GM10266 (cell line): ENCODE measurements around the gene PPP2R5D.

Experiments used
- DNase-seq: peaks from one replicate; pipeline ENCODE4 v3.0.0; 2012; ENCODE audit errors: extremely low spot score
- TF ChIP-seq, protein P1 (sequence below): IDR thresholded peaks from 2 replicates; pipeline ENCODE4 v1.5.1; 2012; ENCODE audit warnings: mild to moderate bottlenecking, low read depth; ENCODE audit not compliant: control insufficient read depth, insufficient read depth; ENCODE audit errors: missing control alignments

Gene PPP2R5D

GRCh38 chr6:42959917-42960242 lies 24.5 kb upstream of the PPP2R5D start:
- TF ChIP-seq, protein P1, sequence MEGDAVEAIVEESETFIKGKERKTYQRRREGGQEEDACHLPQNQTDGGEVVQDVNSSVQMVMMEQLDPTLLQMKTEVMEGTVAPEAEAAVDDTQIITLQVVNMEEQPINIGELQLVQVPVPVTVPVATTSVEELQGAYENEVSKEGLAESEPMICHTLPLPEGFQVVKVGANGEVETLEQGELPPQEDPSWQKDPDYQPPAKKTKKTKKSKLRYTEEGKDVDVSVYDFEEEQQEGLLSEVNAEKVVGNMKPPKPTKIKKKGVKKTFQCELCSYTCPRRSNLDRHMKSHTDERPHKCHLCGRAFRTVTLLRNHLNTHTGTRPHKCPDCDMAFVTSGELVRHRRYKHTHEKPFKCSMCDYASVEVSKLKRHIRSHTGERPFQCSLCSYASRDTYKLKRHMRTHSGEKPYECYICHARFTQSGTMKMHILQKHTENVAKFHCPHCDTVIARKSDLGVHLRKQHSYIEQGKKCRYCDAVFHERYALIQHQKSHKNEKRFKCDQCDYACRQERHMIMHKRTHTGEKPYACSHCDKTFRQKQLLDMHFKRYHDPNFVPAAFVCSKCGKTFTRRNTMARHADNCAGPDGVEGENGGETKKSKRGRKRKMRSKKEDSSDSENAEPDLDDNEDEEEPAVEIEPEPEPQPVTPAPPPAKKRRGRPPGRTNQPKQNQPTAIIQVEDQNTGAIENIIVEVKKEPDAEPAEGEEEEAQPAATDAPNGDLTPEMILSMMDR, result no peak
- DNase-seq, result no peak

DNA sequence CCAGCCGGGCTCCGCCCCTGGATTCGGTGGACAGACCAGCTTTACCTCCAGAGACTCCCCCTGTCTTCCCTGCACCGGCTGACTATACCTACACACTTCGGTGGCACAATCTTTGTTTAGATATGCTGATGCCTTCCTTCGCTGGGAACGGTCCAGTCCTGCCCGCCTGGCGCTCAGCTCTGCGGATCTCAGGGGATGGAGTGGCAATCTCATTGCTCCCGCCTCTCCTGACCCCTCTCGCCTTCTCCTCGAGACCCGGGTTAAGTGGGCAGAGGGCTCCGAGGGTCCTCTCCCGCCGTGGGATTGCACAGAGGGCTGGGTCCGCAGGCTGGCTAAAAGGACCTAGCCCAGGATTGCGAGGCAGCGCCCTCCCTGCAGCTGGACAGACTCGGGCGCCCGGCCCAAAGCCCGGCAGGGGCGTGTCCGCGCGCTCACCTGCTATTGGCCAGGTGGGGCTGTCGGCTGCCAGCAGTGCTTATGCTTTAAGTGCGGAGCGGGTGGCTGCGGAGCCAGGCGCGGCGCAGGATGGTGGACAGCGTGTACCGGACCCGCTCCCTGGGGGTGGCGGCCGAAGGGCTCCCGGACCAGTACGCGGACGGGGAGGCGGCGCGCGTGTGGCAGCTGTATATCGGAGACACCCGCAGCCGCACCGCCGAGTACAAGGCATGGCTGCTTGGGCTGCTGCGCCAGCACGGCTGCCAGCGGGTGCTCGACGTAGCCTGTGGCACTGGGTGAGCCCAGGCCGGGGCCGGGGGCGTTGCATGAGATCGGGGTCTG lies 23.9 kb upstream of the PPP2R5D start, which contains the start of gene GNMT:
Gene GNMT (plus strand): TSS at position 512 of the 777 bp plus-strand sequence. CDS start 14 bp downstream, at position 526.
- TF ChIP-seq, protein P1, result no peak
- DNase-seq, result no peak

DNA sequence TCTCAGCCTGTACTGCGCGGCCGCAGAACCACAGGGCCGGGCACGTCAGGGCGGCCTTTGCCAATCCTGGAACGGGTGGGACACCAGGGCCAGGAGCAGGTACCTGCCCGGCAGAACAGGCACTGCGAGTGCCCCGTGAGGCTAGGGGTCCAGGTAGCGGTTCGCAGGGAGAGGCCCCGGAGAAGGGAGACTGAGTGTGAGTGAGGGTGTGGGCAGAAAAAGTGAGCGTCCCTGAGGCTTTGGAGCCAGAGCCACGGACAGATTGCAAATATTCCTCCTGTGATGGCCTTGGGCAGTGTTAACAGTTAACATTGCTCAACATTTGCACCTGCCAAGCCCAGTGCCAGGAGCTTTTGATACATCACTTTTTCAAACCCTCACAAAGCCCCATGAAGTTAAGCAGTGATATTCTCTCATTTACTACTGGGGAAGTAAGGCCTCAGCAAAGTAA lies 23.3 kb upstream of the PPP2R5D start:
- TF ChIP-seq, protein P1, result no peak
- no peak for DNase-seq

GRCh38 chr6:42962096-42962495 lies 22.3 kb upstream of the PPP2R5D start:
- TF ChIP-seq, protein P1, result no peak
- no peak for DNase-seq

- DNase-seq, result no peak
- TF ChIP-seq, protein P1, result no peak
Measured at GRCh38 chr6:42962502-42963178, 21.7 kb upstream of the PPP2R5D start.

- DNase-seq, result no peak
- TF ChIP-seq, protein P1, result no peak
Measured at GRCh38 chr6:42963179-42963854, 21.1 kb upstream of the PPP2R5D start.
